NT2/D1 (cell line): ENCODE data around the gene LRBA.

Experiments used
- DNase-seq: peaks from one replicate; pipeline ENCODE4 v3.0.0-alpha.2; 2011; ENCODE audit warnings: low read depth, low spot score
- H3K27me3 ChIP-seq: 2 replicates; pipeline ENCODE4 v1.6.0; 2011; ENCODE audit warnings: mild to moderate bottlenecking; ENCODE audit not compliant: insufficient read length, insufficient read depth
- H3K36me3 ChIP-seq: 2 replicates; pipeline ENCODE4 v1.6.1; 2011; ENCODE audit warnings: mild to moderate bottlenecking, low read length, mixed read lengths; ENCODE audit not compliant: insufficient read depth, insufficient read length
- H3K4me1 ChIP-seq: 2 replicates; pipeline ENCODE4 v1.5.1; 2011; ENCODE audit not compliant: insufficient read depth, insufficient read length
- H3K4me3 ChIP-seq: 2 replicates; pipeline ENCODE4 v1.5.1; 2011; ENCODE audit warnings: low read depth; ENCODE audit not compliant: insufficient read length
- H3K9ac ChIP-seq: 2 replicates; pipeline ENCODE4 v1.6.0; 2011; ENCODE audit warnings: low read depth; ENCODE audit not compliant: insufficient read length
- H3K9me3 ChIP-seq: 2 replicates; pipeline ENCODE4 v1.5.1; 2011; ENCODE audit warnings: mild to moderate bottlenecking, low read length; ENCODE audit not compliant: insufficient read depth
- SUZ12 ChIP-seq: IDR thresholded peaks from 2 replicates; pipeline ENCODE4 v1.6.1; 2011; ENCODE audit not compliant: insufficient read length, insufficient read depth; ENCODE audit errors: extremely low read depth
- YY1 ChIP-seq: IDR thresholded peaks from 2 replicates; pipeline ENCODE4 v1.6.1; 2011; ENCODE audit not compliant: insufficient read length, insufficient read depth
- ZNF274 ChIP-seq: IDR thresholded peaks from 2 replicates; pipeline ENCODE4 v1.6.1; 2011; ENCODE audit warnings: mild to moderate bottlenecking, low read depth, low read length

LRBA gene

GRCh38 chr4:150280081-150280895 is 734.8 kb downstream of the LRBA start:
- no peaks in the 10 kb centered on the region for H3K4me1 ChIP-seq
- no peak for DNase-seq
- no peak overlapping the region for H3K9ac ChIP-seq

GRCh38 chr4:150278206-150278605 is 736.9 kb downstream of the LRBA start:
- no peaks in the 10 kb centered on the region for H3K4me1 ChIP-seq
- no peaks in the 10 kb centered on the region for H3K36me3 ChIP-seq
- H3K9me3 ChIP-seq: no peaks in the 10 kb centered on the region
- no peak for DNase-seq
- H3K9ac ChIP-seq: no peak overlapping the region
- no peak overlapping the region for H3K4me3 ChIP-seq
- H3K27me3 ChIP-seq: no peaks in the 10 kb centered on the region
- TF ChIP-seq ZNF274 (no peak), YY1 (no peak), SUZ12 (no peak)

More at GRCh38 chr4:150280081-150280895, 734.8 kb downstream of the LRBA start:
- H3K27me3 ChIP-seq: no peaks in the 10 kb centered on the region
- no peaks in the 10 kb centered on the region for H3K9me3 ChIP-seq
- no peaks in the 10 kb centered on the region for H3K36me3 ChIP-seq
- no peak overlapping the region for H3K4me3 ChIP-seq
- no peak for TF ChIP-seq YY1
- TF ChIP-seq SUZ12: no peak
- no peak for TF ChIP-seq ZNF274

- no peak overlapping the region for H3K9ac ChIP-seq
- no peak overlapping the region for H3K4me3 ChIP-seq
- H3K4me1 ChIP-seq: no peaks in the 10 kb centered on the region
- no peaks in the 10 kb centered on the region for H3K27me3 ChIP-seq
- no peak for DNase-seq
- H3K9me3 ChIP-seq: no peaks in the 10 kb centered on the region
- H3K36me3 ChIP-seq: no peaks in the 10 kb centered on the region
- TF ChIP-seq YY1 (no peak), ZNF274 (no peak), SUZ12 (no peak)
Observed at GRCh38 chr4:150268444-150268843, 746.6 kb downstream of the LRBA start.

GRCh38 chr4:150265806-150266205 is 749.3 kb downstream of the LRBA start:
- no peaks in the 10 kb centered on the region for H3K36me3 ChIP-seq
- no peaks in the 10 kb centered on the region for H3K9me3 ChIP-seq
- TF ChIP-seq ZNF274 (no peak), YY1 (no peak), SUZ12 (no peak)
- H3K9ac ChIP-seq: no peak overlapping the region
- no peak overlapping the region for H3K4me3 ChIP-seq
- H3K4me1 ChIP-seq: no peaks in the 10 kb centered on the region
- DNase-seq: no peak
- no peaks in the 10 kb centered on the region for H3K27me3 ChIP-seq

GRCh38 chr4:150264595-150265161 is 750.4 kb downstream of the LRBA start:
- H3K4me3 ChIP-seq: no peak overlapping the region
- DNase-seq: no peak
- no peaks in the 10 kb centered on the region for H3K27me3 ChIP-seq
- no peaks in the 10 kb centered on the region for H3K9me3 ChIP-seq
- TF ChIP-seq YY1 (no peak), ZNF274 (no peak), SUZ12 (no peak)
- H3K9ac ChIP-seq: no peak overlapping the region
- no peaks in the 10 kb centered on the region for H3K36me3 ChIP-seq
- H3K4me1 ChIP-seq: no peaks in the 10 kb centered on the region

- no peaks in the 10 kb centered on the region for H3K27me3 ChIP-seq
- no peak overlapping the region for H3K4me3 ChIP-seq
- H3K4me1 ChIP-seq: no peaks in the 10 kb centered on the region
- no peaks in the 10 kb centered on the region for H3K9me3 ChIP-seq
- no peak overlapping the region for H3K9ac ChIP-seq
- no peak for DNase-seq
- TF ChIP-seq SUZ12 (no peak), ZNF274 (no peak), YY1 (no peak)
- no peaks in the 10 kb centered on the region for H3K36me3 ChIP-seq
Observed at GRCh38 chr4:150262611-150263010, 752.5 kb downstream of the LRBA start.

GRCh38 chr4:150261571-150261970 is 753.5 kb downstream of the LRBA start:
- TF ChIP-seq SUZ12 (no peak), YY1 (no peak), ZNF274 (no peak)
- no peak overlapping the region for H3K4me3 ChIP-seq
- H3K9me3 ChIP-seq: no peaks in the 10 kb centered on the region
- H3K36me3 ChIP-seq: no peaks in the 10 kb centered on the region
- no peak overlapping the region for H3K9ac ChIP-seq
- DNase-seq: no peak
- no peaks in the 10 kb centered on the region for H3K27me3 ChIP-seq
- H3K4me1 ChIP-seq: no peaks in the 10 kb centered on the region
